ENCODE results near the gene ZNF485.

GRCh38 chr10:43645866-43646265 is 39.6 kb downstream of the ZNF485 start:
- TF ChIP-seq POLR2A (IDR thresholded peaks at IDR 0.05) (no peak), CTCF (IDR thresholded peaks at IDR 0.05) (no peak)

Data from esophagus squamous epithelium (tissue), 4 donors.